ENCODE data around the gene CEBPZOS. TPM values are rescaled to one million over a fixed set of nuclear protein-coding genes. Genes with fewer than 3 reads are reported as not detected.

CEBPZOS gene
- total and polyA plus RNA-seq, 9 of the 15 experiments (the other 6 are each of a cell fraction or from before 2014, with no cell fraction given) = 21.7 to 64.8 (median 46.7) TPM

GRCh38 chr2:37190290-37190689 lies 6.0 kb upstream of the CEBPZOS start:
- BruUV-seq (replicated peaks) = no TSS peak
- WGBS (ENCODE audit: insufficient coverage, low coverage, missing lambda C conversion rate) = 52% methylated on average over 4 of the region's 4 CpGs
- H3K9me3 ChIP-seq (replicated peaks; ENCODE audit: control insufficient read depth, insufficient read depth, low read depth, low read length) = no peaks in the 10 kb centered on the region
- H3K4me3 ChIP-seq = no peak overlapping the region
- DNase-seq (ENCODE audit: extremely low read depth in 1 of 4, low spot score in 3 of 4) (no peak), FAIRE-seq (no peak), ATAC-seq (peak; percentile 15; the same call in 2 of the 3 replicates)
- peaks cover 0 to 8% of the 10 kb centered on the region in 2 experiments; a peak in 2 of 5 replicates for H3K27me3 ChIP-seq (ENCODE audit: control insufficient read depth in 2 of 2, insufficient read depth in 2 of 2, low read length in 2 of 2)
- H3K36me3 ChIP-seq (ENCODE audit: control insufficient read depth, insufficient read depth, low read length) = no peaks in the 10 kb centered on the region
- H3K79me2 ChIP-seq (ENCODE audit: control insufficient read depth, insufficient read depth, low read length) = no peaks in the 10 kb centered on the region
- H4K20me1 ChIP-seq (replicated peaks; ENCODE audit: control insufficient read depth, insufficient read depth, low read length) = no peaks in the 10 kb centered on the region
- POLR2A ChIA-PET = interaction anchor here (0.8 to 1.6 kb wide), 3 partner anchors 8 to 13 kb away, joined by 3 to 8 read pairs (median 4); no protein-coding TSS in a partner anchor
- H2AFZ ChIP-seq (ENCODE audit: low read depth, low read length) = peak overlapping the region; percentile 66
- H3K9me1 ChIP-seq (ENCODE audit: control insufficient read depth, insufficient read depth, low read length) = no peaks in the 10 kb centered on the region
- peaks cover 3 to 9% of the 10 kb centered on the region in 2 experiments; a peak in 2 of 5 replicates for H3K4me1 ChIP-seq (replicated peaks in 1 of 2; ENCODE audit: control insufficient read depth in 2 of 2, insufficient read depth in 2 of 2, low read length in 2 of 2)
- CTCF ChIA-PET (ENCODE audit: low intra/inter-chr PET ratio) = no interaction called here
- H3K27ac ChIP-seq (ENCODE audit: extremely low read depth, low read depth, low read length) = no peak overlapping the region
- no peak overlapping the region for H3K9ac ChIP-seq (ENCODE audit: insufficient read depth in 1 of 2, low read depth in 2 of 2, low read length in 2 of 2)
- in situ Hi-C loops (cut with MboI) = no loop called here
- H3K4me2 ChIP-seq (ENCODE audit: insufficient read depth, low read length) = no peak overlapping the region; the same call in 1 of the 2 replicates
- intact Hi-C loops (cut with micrococcal nuclease) = no loop called here
- TF ChIP-seq RBFOX2 (IDR thresholded peaks at IDR 0.05; ENCODE audit: low read depth, low read length) = no peak
- no peak for TF ChIP-seq SNRNP70 (optimal IDR thresholded peaks at IDR 0.05; ENCODE audit: low read depth, low read length)
- TF ChIP-seq KLF16 (IDR thresholded peaks at IDR 0.05) = no peak
- 0 out of 2 replicates have a peak, but pooled peaks have one; percentile 37 for TF ChIP-seq ZNF589 (CRISPR knock-in tag; IDR thresholded peaks at IDR 0.05; ENCODE audit: low read depth)
- TF ChIP-seq, protein P1, sequence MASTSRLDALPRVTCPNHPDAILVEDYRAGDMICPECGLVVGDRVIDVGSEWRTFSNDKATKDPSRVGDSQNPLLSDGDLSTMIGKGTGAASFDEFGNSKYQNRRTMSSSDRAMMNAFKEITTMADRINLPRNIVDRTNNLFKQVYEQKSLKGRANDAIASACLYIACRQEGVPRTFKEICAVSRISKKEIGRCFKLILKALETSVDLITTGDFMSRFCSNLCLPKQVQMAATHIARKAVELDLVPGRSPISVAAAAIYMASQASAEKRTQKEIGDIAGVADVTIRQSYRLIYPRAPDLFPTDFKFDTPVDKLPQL (IDR thresholded peaks at IDR 0.05; ENCODE audit: extremely low read depth, insufficient read length) = no peak
- TF ChIP-seq ELF2 (CRISPR knock-in tag; IDR thresholded peaks at IDR 0.05) = no peak
- TF ChIP-seq NEUROD1 (IDR thresholded peaks at IDR 0.05; ENCODE audit: borderline replicate concordance, low read depth, low read length, partially characterized antibody) = no peak
- peak; percentile 21; the same call in 1 of the 2 replicates for TF ChIP-seq EP300 (IDR thresholded peaks at IDR 0.05; ENCODE audit: low read length)
- no peak for TF ChIP-seq BRF1 (IDR thresholded peaks at IDR 0.05; ENCODE audit: borderline replicate concordance, extremely low read depth, insufficient read length)
- TF ChIP-seq CHD1 (IDR thresholded peaks at IDR 0.05; ENCODE audit: low read length) = no peak
- TF ChIP-seq MAFG (tag; conservative IDR thresholded peaks at IDR 0.05) = no peak
- TF ChIP-seq HDAC3 (IDR thresholded peaks at IDR 0.05; ENCODE audit: borderline replicate concordance, partially characterized antibody) = no peak
- TF ChIP-seq ZNF707 (CRISPR knock-in tag; conservative IDR thresholded peaks at IDR 0.05) = no peak
- TF ChIP-seq BCLAF1 (IDR thresholded peaks at IDR 0.05; ENCODE audit: borderline replicate concordance in 1 of 2, control insufficient read depth in 1 of 2, low read depth in 2 of 2, low read length in 1 of 2) = no peak
- peak; percentile 74 for TF ChIP-seq HMBOX1 (IDR thresholded peaks at IDR 0.05)
- no peak for TF ChIP-seq CEBPG (CRISPR knock-in tag; IDR thresholded peaks at IDR 0.05)
- peak; percentile 20 to 90; a peak in 2 of 4 replicates for TF ChIP-seq CEBPG (tag; conservative IDR thresholded peaks at IDR 0.05 in 1 of 2, IDR thresholded peaks at IDR 0.05 in 1 of 2)
